Adrenal gland (tissue), 12 donors: ENCODE data around the gene PDX1. TPM values are rescaled to one million over a fixed set of nuclear protein-coding genes. Genes with fewer than 3 reads are reported as not detected.

Experiments
- DNase-seq, 7 donors: peaks; one replicate each; pipeline ENCODE4 v3.0.0-alpha.2; 2019 to 2020
- H3K27ac ChIP-seq, 5 donors: fragments of 200-600 bp; sonication (generic) in 4 of 5; 1 replicate in 3 of 5; 2 replicates in 2 of 5; pipeline versions ENCODE4 v1.5.1 to v1.8.0; 2016 to 2020; ENCODE audit warnings: mild to moderate bottlenecking in 1 of 5
- H3K27me3 ChIP-seq: fragments of 200-600 bp; 2 replicates; pipeline ENCODE4 v1.8.0; 2021
- H3K36me3 ChIP-seq, 2 donors: fragments of 200-600 bp; replicated peaks in 1 of 2; 1 replicate in 1 of 2; 2 replicates in 1 of 2; pipeline versions ENCODE4 v1.5.1 to v1.8.0; 2018 to 2022
- H3K4me1 ChIP-seq, 2 donors: fragments of 200-600 bp; replicated peaks in 1 of 2; 1 replicate in 1 of 2; 2 replicates in 1 of 2; pipeline versions ENCODE4 v1.5.1 to v1.8.0; 2018 to 2021
- H3K4me3 ChIP-seq, 4 donors: fragments of 200-600 bp; sonication (generic) in 3 of 4; one replicate each; pipeline ENCODE4 v1.5.1; 2016 to 2018
- H3K9me3 ChIP-seq, 3 donors: fragments of 200-600 bp; sonication (generic) in 1 of 3; replicated peaks in 1 of 3; 1 replicate in 2 of 3; 2 replicates in 1 of 3; pipeline versions ENCODE4 v1.5.1 to v1.8.0; 2016 to 2021
- POLR2A ChIP-seq, 2 donors: fragments of 450-650 bp; IDR thresholded peaks; one replicate each; pipeline ENCODE4 v1.6.1; 2017; ENCODE audit warnings: antibody characterized with exemption in 2 of 2, mild to moderate bottlenecking in 2 of 2, moderate library complexity in 1 of 2
- WGBS, 4 donors: extraction: QIAGEN DNeasy Blood & Tissue Kit in 2 of 4; methylation state at CpG; one replicate each; pipeline versions ENCODE4 v1.1.5 to v1.1.7; 2013 to 2017; 5-methylcytosine and 5-hydroxymethylcytosine counted together
- intact Hi-C, 2 donors: fragments of 100-400 bp; cut with DNase I; formaldehyde crosslinking; loops; one replicate each; pipeline versions ENCODE4 v1.14.1 to v1.15.0; 2022 to 2023
- polyA plus RNA-seq, 3 donors: library from polyadenylated mRNA; stranded (reverse); fragments of 200-250 nt in 2 of 3; fragments of 350-450 nt in 1 of 3; fragmentation: Illumina TruSeq in 1 of 3; extraction: RNeasy Lipid Tissue Mini Kit (QIAGEN cat#74804) in 1 of 3; gene quantifications; one replicate each; pipeline ENCODE4 v1.2.3, GENCODE V29; 2013 to 2014
- total RNA-seq, 9 donors: library from RNA; depleted of rRNA in 4 of 9; stranded (reverse); fragments of >200 nt in 4 of 9; fragments of 120-200 nt in 1 of 9; fragmentation: NEBNext Ultra II Directional in 1 of 9; extraction: Animal tissue kit (Norgen Biotek cat#: 25700) in 1 of 9; gene quantifications; one replicate each; pipeline versions ENCODE4 v1.1.0 to v1.2.4, GENCODE V29; 2013 to 2023
- TF ChIP-seq, protein P1 (sequence below), 6 experiments: fragments of 450-650 bp in 4 of 6; fragments of 200-600 bp in 2 of 6; sonication (generic) in 1 of 6; IDR thresholded peaks; 1 replicate in 5 of 6; 2 replicates in 1 of 6; pipeline versions ENCODE4 v1.5.1 to v1.8.0; 2016 to 2021; ENCODE audit warnings: antibody characterized with exemption in 6 of 6, mild to moderate bottlenecking in 2 of 6, moderate library complexity in 1 of 6
- donor health status: healthy with polysubstance abuse.
- donor health status: Bipolar disorder and iron deficiency.
- donor health status: DM: yes; HTN: yes; CAD: no.
- donor health status: DM: no; HTN: no; CAD: no.
- donor health status: DM: no; HTN: no; CAD: no.
- donor health status: DM: yes; HTN: yes; CAD: no.

Gene PDX1
- total and polyA plus RNA-seq, 12 donors, result not detected

DNA sequence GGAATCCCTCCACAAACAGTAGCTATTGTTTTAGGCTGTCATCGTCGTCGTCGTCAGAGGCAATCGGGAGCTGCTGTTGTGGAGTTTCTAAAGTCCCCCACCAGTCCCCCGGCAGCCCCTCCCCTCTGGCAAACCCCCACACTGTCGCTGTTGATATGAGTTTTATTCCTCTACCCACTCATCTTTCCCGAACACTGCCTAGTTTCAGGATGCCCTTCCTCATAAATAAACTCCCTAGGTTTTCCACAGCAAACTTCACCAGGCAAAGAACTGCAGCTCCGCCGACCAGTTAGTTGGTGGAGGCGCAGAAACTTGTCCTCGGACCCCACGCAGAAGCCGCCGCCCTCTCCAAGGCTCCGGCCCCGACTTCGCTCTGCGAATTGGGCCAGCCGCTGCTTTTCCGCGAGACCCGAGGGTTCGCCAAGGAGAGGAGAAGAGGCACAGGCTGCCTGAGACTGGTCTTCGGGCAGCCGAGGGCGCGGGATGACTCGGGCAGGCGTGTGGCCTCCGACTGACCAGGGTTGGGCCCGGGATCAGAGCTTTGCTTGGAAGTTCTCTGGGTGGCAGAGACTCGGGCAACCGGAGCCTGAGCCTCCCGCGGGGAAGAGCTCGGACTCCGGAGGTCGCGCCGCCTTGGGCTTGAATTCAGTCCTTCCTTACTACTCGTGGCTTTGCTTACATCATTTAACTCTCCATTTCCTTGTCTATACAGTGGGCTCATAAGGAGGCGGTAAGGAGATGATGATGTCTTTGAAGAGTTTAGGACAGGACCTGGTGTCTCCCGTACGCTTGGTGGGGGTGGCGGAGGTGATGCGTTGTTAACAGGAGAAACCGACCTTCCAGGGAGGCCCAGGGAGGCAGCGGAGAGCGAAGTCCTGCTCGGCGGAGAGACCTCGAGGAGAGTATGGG lies 7.9 kb downstream of the PDX1 start:
- no peak overlapping the region for H3K27ac ChIP-seq
- no peak for DNase-seq
- no peak overlapping the region for H3K4me3 ChIP-seq
- H3K27me3 ChIP-seq, result peaks cover 72% of the 10 kb centered on the region
- 3 to 6% (median 4%) methylated on average over 34 to 53 of the region's 53 CpGs for WGBS, 4 donors
- intact Hi-C loops, result no loop called here
- TF ChIP-seq, protein P1, sequence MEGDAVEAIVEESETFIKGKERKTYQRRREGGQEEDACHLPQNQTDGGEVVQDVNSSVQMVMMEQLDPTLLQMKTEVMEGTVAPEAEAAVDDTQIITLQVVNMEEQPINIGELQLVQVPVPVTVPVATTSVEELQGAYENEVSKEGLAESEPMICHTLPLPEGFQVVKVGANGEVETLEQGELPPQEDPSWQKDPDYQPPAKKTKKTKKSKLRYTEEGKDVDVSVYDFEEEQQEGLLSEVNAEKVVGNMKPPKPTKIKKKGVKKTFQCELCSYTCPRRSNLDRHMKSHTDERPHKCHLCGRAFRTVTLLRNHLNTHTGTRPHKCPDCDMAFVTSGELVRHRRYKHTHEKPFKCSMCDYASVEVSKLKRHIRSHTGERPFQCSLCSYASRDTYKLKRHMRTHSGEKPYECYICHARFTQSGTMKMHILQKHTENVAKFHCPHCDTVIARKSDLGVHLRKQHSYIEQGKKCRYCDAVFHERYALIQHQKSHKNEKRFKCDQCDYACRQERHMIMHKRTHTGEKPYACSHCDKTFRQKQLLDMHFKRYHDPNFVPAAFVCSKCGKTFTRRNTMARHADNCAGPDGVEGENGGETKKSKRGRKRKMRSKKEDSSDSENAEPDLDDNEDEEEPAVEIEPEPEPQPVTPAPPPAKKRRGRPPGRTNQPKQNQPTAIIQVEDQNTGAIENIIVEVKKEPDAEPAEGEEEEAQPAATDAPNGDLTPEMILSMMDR (IDR thresholded peaks at IDR 0.05), result no peak
- TF ChIP-seq POLR2A (IDR thresholded peaks at IDR 0.05), result no peak
- no peaks in the 10 kb centered on the region for H3K9me3 ChIP-seq
- H3K36me3 ChIP-seq, result no peaks in the 10 kb centered on the region
- H3K4me1 ChIP-seq, result no peaks in the 10 kb centered on the region

DNA sequence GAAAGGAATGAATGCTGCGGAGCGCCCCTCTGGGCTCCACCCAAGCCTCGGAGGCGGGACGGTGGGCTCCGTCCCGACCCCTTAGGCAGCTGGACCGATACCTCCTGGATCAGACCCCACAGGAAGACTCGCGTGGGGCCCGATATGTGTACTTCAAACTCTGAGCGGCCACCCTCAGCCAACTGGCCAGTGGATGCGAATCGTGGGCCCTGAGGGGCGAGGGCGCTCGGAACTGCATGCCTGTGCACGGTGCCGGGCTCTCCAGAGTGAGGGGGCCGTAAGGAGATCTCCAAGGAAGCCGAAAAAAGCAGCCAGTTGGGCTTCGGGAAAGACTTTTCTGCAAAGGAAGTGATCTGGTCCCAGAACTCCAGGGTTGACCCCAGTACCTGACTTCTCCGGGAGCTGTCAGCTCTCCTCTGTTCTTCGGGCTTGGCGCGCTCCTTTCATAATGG lies 8.6 kb downstream of the PDX1 start:
- Histone ChIP-seq H3K27me3 (peaks cover 65% of the 10 kb centered on the region), H3K27ac (no peak overlapping the region), H3K9me3 (no peaks in the 10 kb centered on the region), H3K4me1 (no peaks in the 10 kb centered on the region), H3K36me3 (no peaks in the 10 kb centered on the region), H3K4me3 (no peak overlapping the region)
- intact Hi-C loops, result no loop called here
- DNase-seq, result no peak
- TF ChIP-seq, protein P1 (IDR thresholded peaks at IDR 0.05), result no peak
- no peak for TF ChIP-seq POLR2A (IDR thresholded peaks at IDR 0.05)
- WGBS, 4 donors, result 3 to 5% (median 4%) methylated on average over 7 to 26 of the region's 26 CpGs

DNA sequence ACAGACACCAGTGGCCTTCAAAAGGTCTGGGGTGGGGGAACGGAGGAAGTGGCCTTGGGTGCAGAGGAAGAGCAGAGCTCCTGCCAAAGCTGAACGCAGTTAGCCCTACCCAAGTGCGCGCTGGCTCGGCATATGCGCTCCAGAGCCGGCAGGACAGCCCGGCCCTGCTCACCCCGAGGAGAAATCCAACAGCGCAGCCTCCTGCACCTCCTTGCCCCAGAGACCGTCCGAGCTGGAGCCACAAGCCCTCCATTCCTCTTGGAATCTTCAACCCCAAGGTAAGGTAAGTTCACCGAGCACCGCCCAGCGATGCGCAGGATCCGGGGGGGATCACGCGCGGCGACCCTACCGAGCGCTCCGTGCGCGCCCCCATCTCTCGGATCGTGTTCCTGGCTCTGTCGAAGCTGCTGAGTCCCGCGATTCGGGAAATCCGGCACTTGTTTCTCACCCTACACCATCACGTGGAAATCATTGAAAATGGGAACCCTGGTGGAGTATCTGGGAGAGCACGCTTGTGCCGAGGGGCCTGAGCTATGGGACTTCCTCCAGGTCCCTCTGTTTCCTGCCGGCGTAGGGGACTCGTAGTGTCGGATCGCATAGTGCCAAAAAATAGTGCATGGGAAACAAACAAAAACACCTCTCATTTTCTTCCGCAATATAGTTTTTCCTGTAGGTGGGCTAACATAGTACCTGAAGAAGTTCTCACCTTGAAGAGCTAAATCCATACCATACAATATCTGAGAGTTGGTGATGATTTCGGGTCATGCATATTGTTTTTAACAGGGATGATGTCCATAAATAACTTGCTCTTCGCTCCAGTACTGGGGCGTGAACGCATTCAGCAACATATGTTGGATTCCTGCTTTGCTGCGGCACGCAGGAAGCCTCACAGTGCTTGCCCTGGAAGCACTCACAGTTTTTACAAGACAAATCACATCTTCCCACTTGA lies 9.3 kb downstream of the PDX1 start:
- intact Hi-C loops, result no loop called here
- DNase-seq, result no peak

More for the DNA sequence above, 9.3 kb downstream of the PDX1 start:
- 7 to 21% (median 9%) methylated on average over 15 to 48 of the region's 48 CpGs for WGBS, 4 donors
- TF ChIP-seq POLR2A (IDR thresholded peaks at IDR 0.05), result no peak
- TF ChIP-seq, protein P1 (IDR thresholded peaks at IDR 0.05), result no peak
- Histone ChIP-seq H3K27ac (no peak overlapping the region), H3K9me3 (no peaks in the 10 kb centered on the region), H3K4me1 (no peaks in the 10 kb centered on the region), H3K4me3 (no peak overlapping the region), H3K27me3 (peaks cover 58% of the 10 kb centered on the region), H3K36me3 (no peaks in the 10 kb centered on the region)
